Neuron (in vitro differentiated cells): Measurements from ENCODE around the gene SFXN5.
"Not testable (repeated sequence)": the region's sequence is repeated elsewhere in the genome, so short reads cannot be mapped to it uniquely, and the experiment has no call there.

Source experiments
- H2AFZ ChIP-seq: one replicate; pipeline ENCODE4 v1.6.1; 2013; ENCODE audit warnings: low read depth, mild to moderate bottlenecking, inconsistent platforms, low read length, moderate library complexity
- H3K27me3 ChIP-seq: one replicate; pipeline ENCODE4 v1.6.1; 2013; ENCODE audit warnings: low read length; ENCODE audit not compliant: insufficient read depth
- H3K36me3 ChIP-seq: one replicate; pipeline ENCODE4 v1.6.1; 2013; ENCODE audit warnings: low read length; ENCODE audit not compliant: insufficient read depth
- H3K4me1 ChIP-seq: one replicate; pipeline ENCODE4 v1.6.1; 2013; ENCODE audit warnings: low read length; ENCODE audit not compliant: insufficient read depth
- H3K4me3 ChIP-seq: 2 replicates; pipeline ENCODE4 v1.5.1; 2013; ENCODE audit warnings: mild to moderate bottlenecking, low read length, moderate library complexity
- H3K9me3 ChIP-seq: one replicate; pipeline ENCODE4 v1.6.1; 2013; ENCODE audit warnings: low read length

The SFXN5 gene

DNA sequence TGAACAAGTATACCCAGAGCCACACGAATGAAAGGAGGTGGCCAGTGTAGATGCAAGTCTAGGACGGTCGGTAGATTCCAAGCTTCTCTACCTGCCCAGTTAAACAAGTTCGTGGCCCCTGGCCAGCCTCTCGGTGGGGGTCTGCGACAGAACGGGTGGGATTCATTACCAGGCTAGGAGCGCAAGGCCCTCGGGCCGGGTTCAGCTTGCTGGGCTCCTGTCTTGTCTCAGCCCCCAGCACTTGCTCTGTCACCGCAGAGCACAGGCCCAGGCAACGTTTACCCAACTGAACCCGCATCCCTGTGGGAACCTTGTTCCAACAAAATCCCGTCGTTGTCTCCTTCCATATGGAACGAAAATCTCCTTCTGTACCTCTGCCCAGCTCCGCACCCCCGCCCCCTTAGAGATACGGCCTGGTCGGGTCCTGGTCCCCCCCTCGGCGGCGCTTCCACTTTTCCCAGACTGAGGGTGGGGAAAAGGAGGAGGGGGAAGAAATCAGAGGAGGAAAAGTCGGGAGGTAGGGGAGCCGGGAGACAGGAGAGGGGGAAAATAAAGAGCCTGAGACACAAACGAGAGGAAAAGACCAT lies 156.1 kb downstream of the SFXN5 start:
- Histone ChIP-seq H3K36me3 (no peaks in the 10 kb centered on the region), H3K9me3 (no peaks in the 10 kb centered on the region), H3K27me3 (peaks cover 94% of the 10 kb centered on the region), H2AFZ (peak overlapping the region; percentile 49), H3K4me1 (peaks cover 22% of the 10 kb centered on the region), H3K4me3 (no peak overlapping the region)

- H3K4me3 ChIP-seq, result no peak overlapping the region
- no peaks in the 10 kb centered on the region for H3K9me3 ChIP-seq
- peaks cover 19% of the 10 kb centered on the region for H3K4me1 ChIP-seq
- H3K36me3 ChIP-seq, result no peaks in the 10 kb centered on the region
- no peak overlapping the region for H2AFZ ChIP-seq
- H3K27me3 ChIP-seq, result peaks cover 91% of the 10 kb centered on the region
Observed at GRCh38 chr2:72914589-72915319, 156.8 kb downstream of the SFXN5 start.

DNA sequence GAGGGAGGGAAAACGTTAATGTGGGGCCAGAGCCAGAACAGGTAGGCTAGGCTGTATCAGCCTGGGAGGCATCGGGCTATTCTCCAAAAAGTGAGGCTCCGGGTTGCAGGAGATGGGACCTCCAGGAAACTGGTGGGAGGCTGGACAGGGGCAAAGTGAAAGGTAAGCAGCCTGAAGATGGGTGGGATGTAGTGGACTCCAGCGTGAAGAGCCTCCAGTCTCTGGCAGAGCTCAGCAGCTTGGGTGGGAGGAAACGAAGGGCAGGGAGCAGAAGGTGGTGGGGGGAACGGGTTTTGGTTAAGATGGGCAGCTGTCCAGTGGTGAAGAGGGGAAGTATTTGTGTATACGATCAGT lies 157.3 kb downstream of the SFXN5 start:
- no peak overlapping the region for H3K4me3 ChIP-seq

GRCh38 chr2:72913486-72914205 lies 157.9 kb downstream of the SFXN5 start:
- Histone ChIP-seq H3K4me3 (no peak overlapping the region), H3K4me1 (peaks cover 18% of the 10 kb centered on the region), H2AFZ (no peak overlapping the region), H3K9me3 (no peaks in the 10 kb centered on the region), H3K27me3 (peaks cover 87% of the 10 kb centered on the region), H3K36me3 (no peaks in the 10 kb centered on the region)

More for the DNA sequence above, 157.3 kb downstream of the SFXN5 start:
- no peaks in the 10 kb centered on the region for H3K9me3 ChIP-seq
- H3K36me3 ChIP-seq, result no peaks in the 10 kb centered on the region
- H3K27me3 ChIP-seq, result peaks cover 90% of the 10 kb centered on the region
- no peak overlapping the region for H2AFZ ChIP-seq
- H3K4me1 ChIP-seq, result peaks cover 19% of the 10 kb centered on the region

DNA sequence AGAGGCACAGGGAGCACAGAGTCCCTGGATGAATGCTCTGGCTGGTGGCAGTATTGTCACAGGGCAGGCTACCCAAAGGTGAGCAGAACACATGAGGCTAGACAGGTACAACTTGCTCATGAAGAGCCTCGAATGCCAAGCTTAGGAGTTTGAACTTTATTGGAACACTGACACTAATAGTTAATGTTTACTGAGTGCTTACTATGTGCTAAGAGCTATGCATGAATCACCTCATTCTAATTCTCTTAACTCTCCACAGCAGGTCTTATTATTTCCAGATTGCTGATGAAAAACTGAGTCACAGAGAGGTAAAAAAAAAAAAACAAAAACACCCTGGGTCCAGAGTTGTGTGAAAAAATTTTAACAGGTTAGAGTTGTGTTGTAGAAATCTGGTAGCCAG lies 160.3 kb downstream of the SFXN5 start:
- Histone ChIP-seq H3K36me3 (no peaks in the 10 kb centered on the region), H2AFZ (no peak overlapping the region), H3K9me3 (peaks cover under 1% of the 10 kb centered on the region), H3K4me1 (no peaks in the 10 kb centered on the region), H3K4me3 (no peak overlapping the region), H3K27me3 (peaks cover 74% of the 10 kb centered on the region)

DNA sequence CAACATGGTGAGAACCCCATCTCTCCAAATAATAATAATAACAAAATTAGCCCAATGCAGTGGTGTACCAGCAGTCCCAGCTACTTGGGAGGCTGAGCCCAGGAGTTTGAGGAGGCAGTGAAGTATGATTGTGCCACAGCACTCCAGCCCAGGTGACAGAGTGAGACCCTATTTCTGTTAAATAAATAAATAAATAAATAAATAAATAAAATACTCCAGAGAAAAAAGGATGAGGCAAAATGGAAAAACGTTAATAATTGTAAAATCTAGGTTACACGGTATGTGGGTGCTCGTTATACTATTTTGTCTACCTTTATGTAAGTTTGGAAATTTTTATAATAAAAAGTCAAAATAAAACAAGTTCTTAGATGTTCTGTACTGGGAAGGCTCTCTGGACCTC lies 162.8 kb downstream of the SFXN5 start:
- Histone ChIP-seq H3K27me3 (peaks cover 51% of the 10 kb centered on the region), H3K36me3 (no peaks in the 10 kb centered on the region), H3K4me1 (no peaks in the 10 kb centered on the region), H2AFZ (no peak overlapping the region), H3K4me3 (no peak overlapping the region), H3K9me3 (peaks cover 2% of the 10 kb centered on the region)

DNA sequence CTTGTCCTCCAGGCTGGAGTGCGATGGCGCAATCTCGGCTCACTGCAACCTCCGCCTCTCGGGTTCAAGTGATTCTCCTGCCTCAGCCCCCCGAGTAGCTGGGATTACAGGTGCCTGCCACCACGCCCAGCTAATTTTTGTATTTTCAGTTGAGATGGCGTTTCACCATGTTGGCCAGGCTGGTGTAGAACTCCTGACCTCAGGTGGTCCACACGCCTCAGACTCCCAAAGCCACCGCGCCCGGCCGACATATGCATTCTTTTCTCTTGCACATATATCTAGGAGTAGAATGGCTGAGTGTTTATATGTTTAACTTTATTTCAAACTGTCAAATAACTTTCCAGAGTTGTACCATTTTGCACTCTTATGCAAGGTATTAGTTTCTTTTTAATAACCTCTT lies 164.1 kb downstream of the SFXN5 start:
- H3K27me3 ChIP-seq, result peaks cover 47% of the 10 kb centered on the region
- H3K9me3 ChIP-seq, result not testable (repeated sequence)

DNA sequence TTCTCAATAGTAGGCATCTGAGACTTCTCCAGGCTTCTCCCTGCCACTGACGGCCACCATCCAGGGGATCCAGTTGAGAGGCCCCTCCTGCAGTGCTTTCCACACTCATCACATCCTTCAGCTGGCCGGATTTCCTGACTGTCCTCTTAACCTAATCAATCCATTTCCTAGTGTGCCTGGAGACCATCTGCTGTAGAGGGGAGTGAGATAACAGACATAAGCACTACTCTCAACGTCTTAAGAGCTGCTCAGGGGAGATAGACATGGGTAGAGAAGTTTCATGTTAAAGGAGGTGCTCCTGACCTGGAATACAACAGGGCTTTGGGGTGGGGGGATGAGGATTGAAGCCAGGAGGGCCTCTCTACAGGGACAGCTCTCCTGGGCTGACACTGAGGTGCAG lies 170.1 kb downstream of the SFXN5 start:
- H3K4me3 ChIP-seq, result no peak overlapping the region
- no peaks in the 10 kb centered on the region for H3K4me1 ChIP-seq
- H3K9me3 ChIP-seq, result peaks cover 3% of the 10 kb centered on the region
- peaks cover 55% of the 10 kb centered on the region for H3K27me3 ChIP-seq
- no peaks in the 10 kb centered on the region for H3K36me3 ChIP-seq
- no peak overlapping the region for H2AFZ ChIP-seq

More for the DNA sequence above, 164.1 kb downstream of the SFXN5 start:
- not testable (repeated sequence) for H2AFZ ChIP-seq, H3K4me1 ChIP-seq, H3K36me3 ChIP-seq, H3K4me3 ChIP-seq

DNA sequence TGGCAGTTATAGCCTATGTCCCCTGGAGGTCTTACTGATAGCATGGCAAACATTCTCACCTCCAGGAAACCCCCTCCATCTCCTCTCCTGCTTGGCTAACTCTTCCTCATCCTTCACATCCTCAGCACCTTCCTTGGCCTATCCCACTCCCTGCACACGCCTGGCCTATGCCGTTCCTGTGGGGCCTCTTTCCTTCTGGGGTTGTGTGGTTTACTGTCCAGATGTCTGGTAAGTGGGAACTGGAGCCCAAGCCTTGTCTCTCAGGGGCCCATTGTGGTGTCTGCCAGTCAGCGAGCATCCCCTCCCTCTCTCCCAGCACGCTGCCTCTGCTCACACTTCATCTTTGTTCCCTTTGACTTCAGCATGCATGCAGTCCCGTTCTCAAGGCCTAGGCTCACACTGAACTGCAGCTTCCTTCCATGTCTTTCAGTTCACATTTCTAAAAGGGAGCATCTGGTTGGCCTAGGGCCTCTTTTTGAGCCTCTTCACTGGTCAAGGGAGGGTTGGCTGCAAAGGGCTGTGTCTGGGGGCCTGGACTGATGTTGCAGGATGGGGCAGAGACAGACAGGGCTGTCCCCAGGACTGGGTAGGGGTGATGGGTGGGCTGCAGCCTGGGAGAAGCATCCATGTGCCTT lies 171.2 kb downstream of the SFXN5 start:
- no peaks in the 10 kb centered on the region for H3K36me3 ChIP-seq
- H3K4me1 ChIP-seq, result peaks cover 4% of the 10 kb centered on the region
- peaks cover 64% of the 10 kb centered on the region for H3K27me3 ChIP-seq
- no peak overlapping the region for H3K4me3 ChIP-seq
- H2AFZ ChIP-seq, result no peak overlapping the region
- peaks cover 1% of the 10 kb centered on the region for H3K9me3 ChIP-seq

DNA sequence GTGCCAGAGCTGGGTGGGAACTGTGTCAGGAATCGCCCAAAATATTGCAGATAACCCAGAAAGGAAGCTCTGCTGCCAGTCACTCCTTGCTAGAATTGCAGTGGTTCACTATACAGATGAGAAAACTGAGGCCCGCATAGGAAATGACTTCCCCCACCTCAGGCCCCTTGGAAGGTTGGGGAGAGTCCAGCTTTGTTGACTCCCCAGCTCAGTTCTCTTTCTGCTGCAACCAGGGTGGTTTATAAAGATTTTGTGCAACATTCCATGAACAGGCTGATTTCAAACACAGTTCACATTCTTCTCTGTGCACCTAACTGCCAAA lies 173.0 kb downstream of the SFXN5 start:
- H3K36me3 ChIP-seq, result no peaks in the 10 kb centered on the region
- H3K4me1 ChIP-seq, result peaks cover 4% of the 10 kb centered on the region
- no peak overlapping the region for H2AFZ ChIP-seq
- peaks cover 74% of the 10 kb centered on the region for H3K27me3 ChIP-seq
- no peak overlapping the region for H3K4me3 ChIP-seq
- H3K9me3 ChIP-seq, result peaks cover 1% of the 10 kb centered on the region

GRCh38 chr2:72897785-72898584 lies 173.5 kb downstream of the SFXN5 start:
- H3K4me1 ChIP-seq, result peaks cover 4% of the 10 kb centered on the region
- H3K27me3 ChIP-seq, result peaks cover 69% of the 10 kb centered on the region

DNA sequence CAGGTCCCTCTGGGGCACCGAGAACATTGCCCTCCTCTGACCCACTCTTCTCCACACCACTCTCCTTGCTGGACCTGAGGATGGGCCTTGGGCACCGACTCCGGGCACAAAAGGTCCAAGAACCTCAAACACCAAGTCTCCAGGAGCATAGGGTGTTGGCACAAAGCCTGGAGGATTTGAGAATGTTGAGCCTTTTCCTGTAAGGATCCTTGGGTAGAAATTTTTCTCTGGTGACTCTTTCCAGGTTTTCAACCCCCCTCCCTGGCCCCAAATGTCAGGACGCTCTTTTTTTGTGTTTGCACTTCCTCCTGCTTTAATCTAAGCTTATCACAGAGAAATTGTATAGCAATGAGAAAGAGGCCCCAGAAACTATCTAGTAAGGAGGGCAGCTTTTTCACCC lies 175.1 kb downstream of the SFXN5 start:
- Histone ChIP-seq H3K36me3 (no peaks in the 10 kb centered on the region), H3K27me3 (peaks cover 63% of the 10 kb centered on the region), H3K4me3 (no peak overlapping the region)

More at GRCh38 chr2:72897785-72898584, 173.5 kb downstream of the SFXN5 start:
- Histone ChIP-seq H2AFZ (no peak overlapping the region), H3K4me3 (no peak overlapping the region), H3K9me3 (no peaks in the 10 kb centered on the region), H3K36me3 (no peaks in the 10 kb centered on the region)

More for the DNA sequence above, 175.1 kb downstream of the SFXN5 start:
- Histone ChIP-seq H2AFZ (no peak overlapping the region), H3K4me1 (peaks cover 4% of the 10 kb centered on the region), H3K9me3 (no peaks in the 10 kb centered on the region)
